HG03520 (cell line): ENCODE data around the gene CD320.
"Not testable (repeated sequence)": the region's sequence is repeated elsewhere in the genome, so short reads cannot be mapped to it uniquely, and the experiment has no call there.

Experiments
- ATAC-seq: cut with Tn5 transposase; IDR thresholded peaks from one replicate; pipeline ENCODE4 v1.9.1; 2021; ENCODE audit warnings: mild to moderate bottlenecking, moderate library complexity; ENCODE audit not compliant: unreplicated experiment

CD320 gene

DNA sequence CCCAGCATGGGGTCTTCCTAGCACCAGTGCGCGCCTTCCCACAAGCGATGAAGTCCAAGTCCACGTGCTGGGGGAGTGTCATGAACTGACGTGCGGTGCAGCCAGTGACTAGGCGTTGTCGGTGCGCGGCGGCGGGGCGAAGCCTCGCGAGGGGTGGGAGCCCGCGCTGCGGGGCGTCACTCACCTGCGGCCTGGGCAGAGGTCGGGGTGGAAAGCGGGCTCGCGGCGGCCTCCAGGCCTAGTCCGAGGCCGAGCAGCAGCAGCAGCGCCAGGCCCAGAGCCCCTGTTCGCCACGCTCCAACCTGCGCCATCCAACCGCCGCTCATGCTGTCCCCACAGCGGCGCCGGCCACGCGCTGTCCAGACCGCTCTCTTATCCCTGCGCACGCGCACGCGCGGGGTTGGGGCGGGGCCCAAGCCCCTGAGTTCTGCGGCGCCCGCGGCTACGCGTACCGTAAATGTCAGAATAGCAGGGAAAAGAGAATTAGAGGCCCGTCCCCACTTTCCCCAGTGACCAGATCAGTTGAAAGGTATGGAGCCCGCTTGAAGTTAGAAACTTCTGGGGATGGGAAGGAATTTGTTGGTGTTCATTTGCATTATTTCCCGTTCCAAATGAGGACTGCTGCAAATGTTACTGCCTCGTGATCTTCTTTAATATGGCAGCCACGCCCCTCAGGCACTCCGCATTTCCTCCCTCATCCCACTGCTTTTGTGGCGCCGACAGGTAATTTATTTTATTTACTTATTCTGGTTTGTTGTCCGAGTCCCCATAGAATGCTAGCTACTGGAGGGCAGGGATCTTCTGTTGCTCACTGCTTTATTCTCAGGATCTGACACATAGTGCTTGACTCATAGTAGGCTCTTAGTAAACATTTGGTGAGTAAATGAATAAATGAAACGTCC lies at the start of gene CD320:
Gene CD320, minus strand, starts transcription at position 394 of the 902 bp plus-strand sequence. Its CDS starts 68 bp downstream, at position 326.
- ATAC-seq, result no peak

DNA sequence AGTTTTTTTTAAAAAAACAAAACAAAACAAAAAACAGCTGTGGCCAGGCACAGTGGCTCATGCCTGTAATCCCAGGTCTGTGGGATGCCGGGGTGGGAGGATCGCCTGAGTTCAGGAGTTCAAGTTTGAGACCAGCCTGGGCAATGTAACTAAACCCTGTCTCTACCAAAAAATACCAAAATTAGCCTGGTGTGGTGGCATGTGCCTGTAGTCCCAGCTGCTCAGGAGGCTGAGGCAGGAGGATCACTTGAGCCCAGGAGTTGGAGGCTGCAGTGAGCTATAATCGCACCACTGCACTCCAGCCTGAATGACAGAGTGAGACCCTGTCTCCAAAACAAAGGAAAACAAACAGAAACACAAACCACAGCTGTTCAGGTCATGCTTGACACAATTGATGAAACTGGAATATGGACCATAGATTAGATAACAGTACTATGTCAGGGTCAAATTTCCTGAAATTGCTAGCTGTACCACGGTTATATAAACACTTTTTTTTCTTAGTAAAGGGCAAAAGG lies 48.9 kb upstream of the CD320 start:
- no peak for ATAC-seq

DNA sequence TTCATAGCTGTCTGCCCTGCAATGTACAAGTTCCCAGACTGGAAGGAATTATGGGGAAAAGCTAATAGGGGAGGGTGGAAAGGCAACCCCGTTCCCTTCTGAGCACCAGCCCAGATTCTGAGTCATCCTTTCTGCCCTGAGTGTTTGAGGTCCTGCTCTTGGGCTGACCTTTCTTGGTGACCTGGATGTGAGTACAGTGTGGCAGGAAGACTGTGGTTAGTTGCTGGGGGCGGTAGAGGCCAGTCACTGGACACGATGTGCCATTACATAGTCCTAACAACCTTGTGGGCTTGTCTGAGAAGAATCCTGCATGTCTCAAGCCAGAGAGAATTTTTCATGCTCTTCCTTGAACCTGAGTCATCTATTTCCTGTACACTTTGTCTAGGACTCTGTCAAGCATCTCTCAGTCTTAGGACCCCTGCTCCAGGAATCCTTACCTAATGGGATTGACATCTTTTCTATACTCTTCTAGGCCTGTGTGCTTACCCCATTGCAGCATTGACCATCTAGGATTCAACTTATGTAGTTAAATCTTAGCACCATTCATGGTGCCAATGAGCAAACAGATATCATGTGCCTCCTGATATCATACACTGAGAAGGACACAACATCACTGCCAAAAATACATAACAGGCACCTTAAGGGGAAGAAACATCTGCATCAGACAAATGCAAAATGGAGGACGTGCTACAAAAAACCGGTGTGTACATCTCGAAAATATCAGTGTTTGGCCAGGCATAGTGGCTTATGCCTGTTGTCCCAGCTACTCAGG lies 47.7 kb upstream of the CD320 start:
- ATAC-seq, result no peak

DNA sequence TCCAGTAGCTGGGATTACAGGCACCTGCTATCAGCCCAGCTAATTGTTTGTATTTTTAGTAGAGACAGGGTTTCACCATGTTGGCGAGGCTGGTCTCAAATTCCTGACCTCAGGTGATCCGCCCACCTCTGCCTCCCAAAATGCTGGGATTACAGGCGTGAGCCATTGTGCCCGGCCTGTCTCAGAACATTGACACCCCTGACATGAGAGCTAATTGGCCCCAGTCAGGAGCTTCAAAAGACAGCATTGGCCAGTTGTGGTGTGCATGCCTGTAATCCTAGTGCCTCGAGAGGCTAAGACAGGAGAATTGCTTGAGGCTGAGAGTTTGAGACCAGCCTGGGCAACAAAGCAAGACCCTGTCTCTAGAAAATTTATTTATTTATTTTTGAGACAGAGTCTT lies 44.7 kb upstream of the CD320 start:
- ATAC-seq, result not testable (repeated sequence)

DNA sequence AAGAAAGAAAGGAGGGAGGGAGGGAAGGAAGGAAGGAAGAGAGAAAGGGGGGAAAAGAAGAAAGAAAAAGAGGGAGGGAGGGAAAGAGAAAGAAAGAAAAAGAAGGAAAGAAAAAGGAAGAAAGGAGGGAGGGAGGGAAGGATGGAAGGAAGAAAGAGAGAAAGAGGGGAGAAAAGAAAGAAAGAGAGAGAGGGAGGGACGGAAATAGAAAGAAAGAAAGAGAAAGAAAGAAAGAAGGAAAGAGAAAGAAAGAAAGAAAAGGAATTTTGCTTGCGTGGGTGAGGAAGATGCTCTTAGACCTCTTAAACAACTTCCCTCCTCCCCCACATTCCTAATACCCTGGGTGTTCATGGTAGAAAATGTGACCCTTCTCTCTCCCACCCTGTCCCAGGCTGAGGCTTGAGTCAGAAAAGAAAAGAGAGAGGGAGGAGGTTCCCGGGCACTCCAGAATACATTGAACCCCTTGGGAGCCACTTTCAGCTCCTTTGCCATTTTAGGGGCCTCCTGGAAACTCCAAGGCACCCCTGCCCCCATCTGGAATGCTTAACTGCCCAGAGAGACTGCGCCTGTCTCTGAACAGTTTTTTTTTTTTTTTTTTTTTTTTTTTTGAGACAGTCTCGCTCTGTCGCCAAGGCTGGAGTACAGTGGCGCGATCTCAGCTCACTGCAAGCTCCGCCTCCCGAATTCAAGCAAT lies 44.1 kb upstream of the CD320 start:
- ATAC-seq, result no peak

DNA sequence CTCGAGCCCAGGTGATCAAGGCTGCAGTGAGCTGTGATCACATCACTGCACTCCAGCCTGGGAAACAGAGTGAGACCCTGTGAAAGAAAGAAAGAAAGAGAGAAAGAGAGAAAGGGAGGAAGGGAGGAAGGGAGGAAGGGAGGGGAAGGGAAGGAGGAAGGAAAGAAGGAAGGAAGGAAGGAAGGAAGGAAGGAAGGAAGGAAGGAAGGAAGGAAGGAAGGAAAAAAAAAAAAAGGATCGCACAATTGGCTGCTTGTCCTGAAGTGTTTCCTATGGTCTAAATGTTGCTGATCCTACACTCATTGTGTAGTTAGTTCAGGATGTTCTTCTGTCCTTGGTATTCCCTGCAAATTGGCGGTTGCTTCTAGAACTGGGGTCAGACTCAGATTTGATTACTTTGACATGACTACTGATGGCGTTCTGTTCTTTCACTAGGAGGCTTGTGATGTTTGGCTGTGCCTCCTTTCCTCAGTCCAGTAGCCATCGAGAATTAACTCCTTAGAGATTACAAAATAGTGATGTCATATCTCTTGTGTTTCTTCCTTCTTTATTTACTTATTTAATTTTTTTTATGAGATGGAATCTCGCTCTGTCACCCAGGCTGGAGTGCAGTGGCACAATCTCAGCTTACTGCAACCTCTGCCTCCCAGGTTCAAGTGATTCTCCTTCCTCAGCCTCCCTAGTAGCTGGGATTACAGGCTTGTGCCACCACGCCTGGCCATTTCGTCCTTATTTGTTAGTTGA lies 41.6 kb upstream of the CD320 start:
- ATAC-seq, result not testable (repeated sequence)

DNA sequence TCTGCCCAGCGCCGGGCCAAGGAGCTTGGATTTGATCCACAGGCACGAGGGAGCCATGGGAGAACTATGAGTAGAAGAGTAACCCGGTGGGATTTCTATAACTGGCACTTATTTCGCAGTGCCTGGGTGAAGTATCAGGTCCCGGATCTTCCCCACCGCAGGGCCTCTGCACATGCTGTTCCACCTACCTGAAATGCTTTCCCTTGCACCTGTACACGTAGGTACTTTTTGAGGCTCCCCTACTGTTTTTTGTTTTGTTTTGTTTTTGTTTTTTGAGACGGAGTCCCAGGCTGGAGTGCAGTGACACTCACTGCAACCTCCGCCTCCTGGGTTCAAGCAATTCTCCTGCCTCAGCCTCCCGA lies 35.3 kb upstream of the CD320 start:
- no peak for ATAC-seq

DNA sequence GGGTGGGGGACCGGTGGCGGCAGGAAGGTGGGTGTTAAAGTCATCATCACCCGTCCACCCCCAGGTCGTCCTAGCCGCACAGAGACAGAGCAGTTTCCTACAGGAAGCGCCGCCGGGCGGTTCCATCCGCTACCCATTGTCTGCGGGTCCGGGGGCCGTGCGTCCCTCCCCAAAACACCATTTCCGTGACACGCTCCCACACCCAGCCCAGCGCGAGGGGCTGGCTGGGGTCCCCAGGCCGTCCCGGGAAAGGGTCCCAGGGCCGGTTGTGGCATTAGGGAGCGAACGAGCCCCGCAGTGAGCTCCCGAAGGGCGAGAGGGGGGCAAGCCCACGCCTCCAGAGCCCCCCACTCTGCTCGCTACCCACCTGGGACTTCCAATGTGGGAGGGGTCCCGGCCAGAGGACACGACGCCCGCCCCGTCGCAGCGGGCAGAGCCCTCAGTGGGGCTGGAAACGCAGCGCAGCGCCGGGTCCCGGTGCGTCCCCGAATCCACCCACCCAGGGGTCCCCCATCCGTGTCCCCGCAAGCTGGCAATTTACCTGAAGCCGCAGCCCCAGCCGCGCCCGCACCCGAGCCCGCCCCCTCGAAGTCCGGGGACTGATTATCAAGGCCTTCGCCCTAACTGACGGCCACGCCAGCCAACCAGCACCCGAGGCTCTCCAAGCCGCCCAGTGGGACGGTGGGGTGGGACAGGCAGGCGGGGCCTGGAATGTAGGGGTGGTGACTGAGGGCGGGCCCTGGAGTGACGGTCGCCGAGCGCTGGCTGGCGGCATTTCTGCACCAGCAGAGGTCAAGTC lies 34.7 kb upstream of the CD320 start, which contains the start of gene KANK3:
Gene KANK3, minus strand, starts transcription at position 579 of the 799 bp plus-strand sequence. CDS start 5,434 bp downstream, outside the sequence.
- ATAC-seq, result peak; percentile 74

DNA sequence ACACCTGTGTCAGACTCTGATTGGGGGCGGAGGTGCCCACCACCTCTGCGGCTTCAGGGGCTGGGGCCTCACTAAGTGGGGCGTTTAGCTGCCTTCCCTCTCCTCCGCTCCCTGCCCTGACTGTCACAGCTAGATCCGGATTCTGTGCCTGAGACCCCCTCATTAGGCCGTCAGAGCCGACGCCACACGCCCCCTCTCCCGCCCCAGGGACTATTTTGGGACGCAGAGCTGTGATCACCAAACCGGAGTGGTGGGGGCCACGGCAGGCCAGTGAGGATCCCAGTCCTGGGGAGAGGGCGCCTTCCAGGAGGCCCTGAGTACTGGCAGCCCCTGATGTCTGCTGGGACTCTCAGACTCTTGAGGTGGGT lies 34.1 kb upstream of the CD320 start:
- ATAC-seq, result no peak

DNA sequence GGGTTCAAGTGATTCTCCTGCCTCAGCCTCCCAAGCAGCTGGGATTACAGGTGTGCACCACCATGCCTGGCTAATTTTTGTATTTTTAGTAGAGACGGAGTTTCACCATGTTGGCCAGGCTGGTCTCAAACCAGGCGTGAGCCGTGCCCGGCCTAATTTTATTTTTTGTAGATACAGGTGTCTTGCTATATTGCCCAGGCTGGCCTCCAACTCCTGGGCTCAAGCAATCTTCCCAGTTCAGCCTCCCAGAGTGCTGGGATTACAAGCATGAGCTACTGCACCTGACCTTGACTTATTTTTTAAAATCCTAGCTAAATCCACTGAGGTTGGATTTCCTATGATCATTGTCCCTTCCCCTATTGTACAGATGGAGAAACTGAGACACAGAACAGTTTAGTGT lies 33.3 kb upstream of the CD320 start:
- not testable (repeated sequence) for ATAC-seq

DNA sequence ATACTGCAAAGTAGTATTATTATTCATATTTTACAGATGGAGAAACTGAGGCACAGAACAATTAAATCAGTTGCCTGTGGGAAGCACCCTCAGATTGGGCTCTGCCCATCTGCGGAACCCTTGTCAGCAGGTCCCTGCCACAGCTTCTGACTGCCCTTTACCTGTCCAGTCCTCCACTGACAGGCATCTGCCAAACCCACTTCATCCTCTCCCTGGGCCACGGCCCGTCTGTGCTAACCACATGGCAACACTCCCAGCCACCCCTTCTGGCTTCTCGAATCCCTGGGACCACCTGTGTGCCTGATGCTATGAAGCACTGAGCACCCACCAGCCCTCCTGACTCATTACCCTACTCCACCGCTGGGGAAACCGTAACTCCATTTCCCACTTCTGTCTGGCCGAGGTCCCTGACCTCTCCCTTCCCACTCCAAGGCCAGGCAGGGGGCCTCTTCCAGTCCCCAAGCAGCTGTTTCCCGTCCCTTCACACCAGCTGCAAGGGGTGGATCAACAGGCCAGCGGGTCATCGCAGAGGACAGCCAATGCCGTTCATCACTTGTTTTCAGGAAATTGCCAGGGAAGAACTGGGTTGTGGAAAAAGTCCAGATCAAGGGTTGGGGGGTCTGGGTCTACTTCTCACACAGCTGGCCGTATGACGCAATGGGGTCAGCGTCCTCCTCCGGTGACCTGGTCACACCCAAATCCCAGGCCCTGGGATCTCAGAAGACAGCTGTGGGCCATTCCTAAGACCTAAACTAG lies 32.4 kb upstream of the CD320 start:
- ATAC-seq, result no peak

DNA sequence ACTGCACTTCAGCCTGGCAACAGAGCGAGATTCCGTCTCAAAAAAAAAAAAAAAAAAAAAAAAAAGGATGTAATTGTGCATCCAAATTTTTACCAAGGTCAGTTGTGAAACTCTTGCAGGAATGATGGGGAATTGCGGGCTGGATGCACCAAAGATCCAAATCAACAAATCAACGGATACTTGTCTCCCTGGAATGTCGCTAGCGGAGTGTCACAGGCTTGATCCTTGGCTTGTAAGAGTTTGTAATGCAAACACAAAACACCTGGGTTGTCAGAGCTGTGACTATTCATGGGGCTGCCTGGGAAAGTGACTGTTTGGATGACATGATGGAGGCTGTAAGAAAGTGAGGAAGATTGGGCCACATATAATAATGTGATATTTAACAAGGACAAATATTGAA lies 30.7 kb upstream of the CD320 start:
- ATAC-seq, result no peak

DNA sequence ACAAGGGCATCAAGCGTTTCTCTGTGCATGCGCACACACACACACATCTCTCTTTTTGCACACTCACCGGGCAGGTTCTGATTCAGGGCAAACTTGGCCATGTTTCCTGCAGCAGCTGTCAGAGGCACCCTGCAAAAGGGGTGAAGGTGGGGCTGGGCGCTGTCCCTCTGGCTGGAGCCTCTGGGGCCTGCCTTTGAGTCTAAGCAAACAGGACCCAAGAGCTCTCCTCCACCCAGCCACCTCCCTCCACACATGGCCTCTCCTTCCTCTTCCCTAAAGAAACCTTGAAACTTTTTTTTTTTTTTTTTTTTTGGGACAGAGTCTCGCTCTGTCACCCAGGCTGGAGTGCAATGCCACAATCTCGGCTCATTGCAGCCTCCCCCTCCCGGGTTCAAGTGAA lies 29.6 kb upstream of the CD320 start:
- no peak for ATAC-seq

DNA sequence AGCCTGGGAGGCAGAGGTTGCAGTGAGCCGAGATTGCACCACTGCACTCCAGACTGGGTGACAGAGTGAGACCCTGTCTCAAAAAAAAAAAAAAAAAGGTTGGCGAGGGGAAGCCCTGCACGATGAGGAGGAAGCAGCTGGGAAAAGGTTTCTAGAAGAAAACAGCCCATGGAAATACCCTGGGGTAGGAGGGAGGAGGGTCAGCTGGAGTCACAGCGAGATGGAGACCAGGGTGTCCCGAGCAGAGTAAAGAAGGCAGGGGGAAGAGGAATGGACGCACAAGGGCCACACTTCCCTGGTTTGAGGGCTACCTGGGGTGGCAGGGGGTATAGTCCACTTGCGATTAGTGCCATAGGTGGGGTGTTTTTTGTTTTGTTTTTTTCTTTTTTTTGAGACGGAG lies 28.5 kb upstream of the CD320 start:
- ATAC-seq, result no peak

DNA sequence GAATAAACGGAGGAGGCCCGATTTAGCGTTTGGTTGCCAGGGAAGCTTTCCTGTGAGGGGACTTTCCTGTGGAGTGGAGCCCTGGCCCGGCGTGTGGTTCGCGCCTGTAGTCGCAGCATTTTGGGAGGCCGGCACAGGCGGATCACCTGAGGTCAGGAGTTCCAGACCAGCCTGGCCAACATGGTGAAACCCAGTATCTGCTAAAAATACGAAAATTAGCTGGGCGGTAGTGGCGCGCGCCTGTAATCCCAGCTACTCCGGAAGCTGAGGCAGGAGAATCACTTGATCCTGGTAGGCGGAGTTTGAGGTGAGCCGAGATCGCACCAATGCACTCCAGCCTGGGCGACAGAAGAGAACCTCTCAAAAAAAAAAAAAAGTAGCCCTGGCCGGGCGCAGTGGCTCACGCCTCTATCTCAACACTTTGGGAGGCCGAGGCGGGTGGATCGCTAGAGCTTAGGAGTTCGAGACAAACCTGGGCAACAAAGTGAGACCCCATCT lies 28.0 kb upstream of the CD320 start:
- no peak for ATAC-seq

DNA sequence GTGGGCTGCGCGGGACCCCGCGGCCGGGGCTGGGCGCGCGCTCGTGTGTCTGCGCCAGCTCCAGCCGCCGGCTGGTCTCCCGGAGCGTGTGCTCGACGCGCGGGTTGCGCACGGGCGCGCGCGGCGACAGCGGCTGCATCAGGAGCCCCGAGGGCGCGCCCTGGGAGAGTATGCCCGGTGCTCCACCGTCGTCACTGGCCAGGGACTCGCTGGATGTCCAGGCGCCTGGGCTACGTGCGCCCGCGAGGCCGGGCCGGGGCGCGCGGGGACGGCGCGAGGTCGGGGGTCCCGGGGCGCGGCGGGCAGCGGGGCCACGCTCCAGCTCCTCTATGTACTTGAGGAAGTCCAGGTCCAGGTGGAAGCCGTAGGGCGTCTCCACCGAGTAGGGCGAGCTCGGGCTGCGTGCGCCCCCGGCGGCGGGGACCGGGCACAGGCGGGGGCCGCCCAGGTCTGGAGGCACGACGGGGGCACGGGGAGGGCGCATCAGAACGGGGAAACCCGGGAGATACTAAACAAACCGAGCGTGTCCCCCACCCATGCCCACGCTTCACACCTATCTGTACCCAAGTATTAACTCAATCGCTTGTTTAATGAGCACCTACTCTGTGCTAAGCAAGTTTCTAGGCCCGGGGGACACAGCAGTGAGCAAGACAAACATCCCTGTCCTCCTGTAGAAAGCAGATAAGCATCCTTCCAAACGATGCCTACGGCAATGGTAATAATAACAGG lies 27.3 kb upstream of the CD320 start:
- no peak for ATAC-seq

DNA sequence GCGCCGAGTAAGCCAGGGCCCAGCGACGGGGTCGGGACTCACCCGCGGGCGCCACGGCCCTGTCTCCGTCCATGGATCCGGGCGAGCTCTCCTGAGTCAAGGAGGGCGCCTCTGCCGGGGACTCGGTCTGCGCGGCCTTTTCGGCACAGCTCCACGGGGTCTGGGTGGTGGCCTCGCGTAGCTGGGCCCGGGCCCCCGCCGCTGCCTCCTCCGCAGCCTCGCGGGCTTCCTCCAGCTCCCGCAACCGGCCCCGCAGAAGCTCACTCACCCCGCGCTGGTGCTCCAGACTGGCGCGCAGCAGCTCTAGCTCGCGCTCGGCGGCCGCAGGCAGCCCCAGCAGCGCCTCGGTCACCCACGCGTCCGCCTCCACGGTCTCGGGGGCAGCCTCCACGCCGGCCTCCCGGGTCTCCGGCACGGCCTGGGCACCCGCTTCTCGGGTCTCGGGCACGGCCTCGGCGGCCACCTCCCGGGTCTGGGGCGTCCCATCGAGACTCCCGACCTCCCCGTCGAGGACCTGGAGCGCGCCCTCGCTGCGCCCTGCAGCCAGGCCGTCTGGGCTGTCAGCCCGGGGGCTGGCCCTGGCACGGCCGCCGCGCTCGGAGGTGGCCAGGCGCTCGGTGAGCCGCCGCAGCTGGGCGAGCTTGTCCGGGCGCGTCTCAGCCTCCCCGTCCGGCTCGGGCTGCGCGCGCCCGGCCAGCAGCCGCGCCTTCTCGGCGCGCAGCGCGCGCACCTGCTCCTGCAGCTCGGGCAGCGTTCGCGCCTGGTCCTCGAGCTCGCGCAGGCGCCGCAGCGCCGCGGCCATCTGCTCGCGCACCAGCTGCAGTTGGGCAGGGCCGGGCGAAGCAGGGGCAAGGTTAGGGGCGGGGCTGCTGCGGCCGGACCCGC lies 26.5 kb upstream of the CD320 start:
- no peak for ATAC-seq
